ENCODE results near the gene PDE8A. TPM values are rescaled to one million over a fixed set of nuclear protein-coding genes. Genes with fewer than 3 reads are reported as not detected.

The PDE8A gene
- total RNA-seq, 1 donor from 2014 or later = 11.4 TPM

- H4K20me1 ChIP-seq (ENCODE audit: low read depth) = no peaks in the 10 kb centered on the region
- Mint-ChIP-seq H3K27ac (no peak overlapping the region), H3K4me1 (peaks cover 6% of the 10 kb centered on the region), H3K9me3 (no peaks in the 10 kb centered on the region), H3K27me3 (ENCODE audit: insufficient read depth, low read depth) (no peaks in the 10 kb centered on the region), H3K36me3 (peaks cover 3% of the 10 kb centered on the region), H3K4me3 (no peak overlapping the region)
- H3K4me1 ChIP-seq = peaks cover 7% of the 10 kb centered on the region
- H3K4me2 ChIP-seq = no peak overlapping the region
- DNase-seq (ENCODE audit: low spot score) = no peak
- H3K36me3 ChIP-seq = no peaks in the 10 kb centered on the region
- no peaks in the 10 kb centered on the region for H3K27me3 ChIP-seq
- H3K4me3 ChIP-seq = no peak overlapping the region
- H3K9ac ChIP-seq = no peak overlapping the region
- no peak overlapping the region for H3K27ac ChIP-seq
- H3K79me2 ChIP-seq (ENCODE audit: low read depth) = no peaks in the 10 kb centered on the region
- no peak overlapping the region for H2AFZ ChIP-seq (replicated peaks)
- no peaks in the 10 kb centered on the region for H3F3A ChIP-seq (ENCODE audit: low read depth)
- no peak for TF ChIP-seq CTCF (IDR thresholded peaks at IDR 0.05)
- TF ChIP-seq EZH2 (IDR thresholded peaks at IDR 0.05) = no peak
- TF ChIP-seq EZH2phosphoT487 (IDR thresholded peaks at IDR 0.05) = no peak
- no peaks in the 10 kb centered on the region for H3K9me3 ChIP-seq (ENCODE audit: low read depth)
Measured at GRCh38 chr15:85073556-85074194, 92.0 kb downstream of the PDE8A start.

- TF ChIP-seq EZH2 (IDR thresholded peaks at IDR 0.05) (no peak), EZH2phosphoT487 (IDR thresholded peaks at IDR 0.05) (no peak), CTCF (IDR thresholded peaks at IDR 0.05) (no peak)
- Mint-ChIP-seq H3K4me1 (peaks cover under 1% of the 10 kb centered on the region), H3K9me3 (peaks cover 2% of the 10 kb centered on the region), H3K4me3 (no peak overlapping the region), H3K27me3 (ENCODE audit: insufficient read depth, low read depth) (no peaks in the 10 kb centered on the region), H3K27ac (no peak overlapping the region), H3K36me3 (peaks cover 4% of the 10 kb centered on the region)
- Histone ChIP-seq H3K4me3 (no peak overlapping the region), H3K27ac (no peak overlapping the region), H4K20me1 (ENCODE audit: low read depth) (no peaks in the 10 kb centered on the region), H3K9me3 (ENCODE audit: low read depth) (no peaks in the 10 kb centered on the region), H2AFZ (replicated peaks) (no peak overlapping the region), H3K79me2 (ENCODE audit: low read depth) (no peaks in the 10 kb centered on the region), H3K4me1 (peaks cover 7% of the 10 kb centered on the region), H3K36me3 (no peaks in the 10 kb centered on the region), H3K27me3 (no peaks in the 10 kb centered on the region), H3K9ac (no peak overlapping the region), H3K4me2 (no peak overlapping the region), H3F3A (ENCODE audit: low read depth) (no peaks in the 10 kb centered on the region)
- DNase-seq (ENCODE audit: low spot score) = no peak
Measured at GRCh38 chr15:85086855-85087254, 105.2 kb downstream of the PDE8A start.

GRCh38 chr15:85088300-85088699 is 106.6 kb downstream of the PDE8A start:
- no peak for TF ChIP-seq EZH2phosphoT487 (IDR thresholded peaks at IDR 0.05)
- no peak for TF ChIP-seq EZH2 (IDR thresholded peaks at IDR 0.05)
- no peak for TF ChIP-seq CTCF (IDR thresholded peaks at IDR 0.05)
- Histone ChIP-seq H3K4me3 (no peak overlapping the region), H3F3A (ENCODE audit: low read depth) (no peaks in the 10 kb centered on the region), H2AFZ (replicated peaks) (no peak overlapping the region), H3K79me2 (ENCODE audit: low read depth) (no peaks in the 10 kb centered on the region), H3K36me3 (no peaks in the 10 kb centered on the region), H3K4me2 (no peak overlapping the region), H3K9me3 (ENCODE audit: low read depth) (no peaks in the 10 kb centered on the region), H4K20me1 (ENCODE audit: low read depth) (no peaks in the 10 kb centered on the region), H3K27me3 (no peaks in the 10 kb centered on the region), H3K9ac (no peak overlapping the region), H3K4me1 (peaks cover 13% of the 10 kb centered on the region), H3K27ac (no peak overlapping the region)
- peaks cover 4% of the 10 kb centered on the region for H3K27me3 Mint-ChIP-seq (ENCODE audit: insufficient read depth, low read depth)
- H3K36me3 Mint-ChIP-seq = peaks cover 7% of the 10 kb centered on the region
- DNase-seq (ENCODE audit: low spot score) = no peak
- peaks cover 2% of the 10 kb centered on the region for H3K9me3 Mint-ChIP-seq
- no peak overlapping the region for H3K27ac Mint-ChIP-seq
- peaks cover 4% of the 10 kb centered on the region for H3K4me1 Mint-ChIP-seq
- H3K4me3 Mint-ChIP-seq = no peak overlapping the region

All from neural progenitor cell (in vitro differentiated cells).